ENCODE results near the gene CORO2A. TPM values are rescaled to one million over a fixed set of nuclear protein-coding genes. Genes with fewer than 3 reads are reported as not detected.

Gene CORO2A
- total and polyA plus RNA-seq, 2 donors (not counting 3 experiments of a cell fraction or from before 2014, with no cell fraction given) = 0.35 to 0.53 TPM

DNA sequence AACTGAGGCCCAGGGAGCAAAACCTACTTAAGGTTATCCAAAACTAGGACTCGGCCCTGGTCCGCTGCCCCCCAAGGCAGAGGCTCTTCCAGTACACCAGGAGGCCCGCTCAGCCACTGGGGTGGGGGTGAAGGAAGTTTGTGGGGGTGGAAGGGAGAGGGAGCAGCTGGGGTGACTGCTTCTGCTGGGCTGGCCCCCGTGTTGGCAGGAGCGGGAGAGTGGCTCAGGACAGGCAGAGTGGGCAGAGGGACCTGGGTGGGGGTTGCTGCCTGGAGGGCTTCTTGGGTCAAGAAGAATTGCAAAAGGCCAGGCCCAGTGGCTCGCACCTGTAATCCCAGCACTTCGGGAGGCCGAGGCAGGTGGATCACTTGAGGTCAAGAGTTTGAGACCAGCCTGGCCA lies 65.2 kb downstream of the CORO2A start:
- H4K20me1 ChIP-seq (replicated peaks; ENCODE audit: control insufficient read depth, extremely low read depth, insufficient read depth, low read length) = no peaks in the 10 kb centered on the region
- H3K4me3 ChIP-seq (replicated peaks in 1 of 3; ENCODE audit: insufficient read depth in 1 of 3, low read depth in 1 of 3, low read length in 3 of 3) = no peak overlapping the region
- no peak overlapping the region for H2AFZ ChIP-seq (ENCODE audit: low read depth, low read length)
- TF ChIP-seq, protein P1, sequence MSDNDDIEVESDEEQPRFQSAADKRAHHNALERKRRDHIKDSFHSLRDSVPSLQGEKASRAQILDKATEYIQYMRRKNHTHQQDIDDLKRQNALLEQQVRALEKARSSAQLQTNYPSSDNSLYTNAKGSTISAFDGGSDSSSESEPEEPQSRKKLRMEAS (IDR thresholded peaks at IDR 0.05; ENCODE audit: insufficient read depth, insufficient read length) = no peak
- TF ChIP-seq, protein P2, sequence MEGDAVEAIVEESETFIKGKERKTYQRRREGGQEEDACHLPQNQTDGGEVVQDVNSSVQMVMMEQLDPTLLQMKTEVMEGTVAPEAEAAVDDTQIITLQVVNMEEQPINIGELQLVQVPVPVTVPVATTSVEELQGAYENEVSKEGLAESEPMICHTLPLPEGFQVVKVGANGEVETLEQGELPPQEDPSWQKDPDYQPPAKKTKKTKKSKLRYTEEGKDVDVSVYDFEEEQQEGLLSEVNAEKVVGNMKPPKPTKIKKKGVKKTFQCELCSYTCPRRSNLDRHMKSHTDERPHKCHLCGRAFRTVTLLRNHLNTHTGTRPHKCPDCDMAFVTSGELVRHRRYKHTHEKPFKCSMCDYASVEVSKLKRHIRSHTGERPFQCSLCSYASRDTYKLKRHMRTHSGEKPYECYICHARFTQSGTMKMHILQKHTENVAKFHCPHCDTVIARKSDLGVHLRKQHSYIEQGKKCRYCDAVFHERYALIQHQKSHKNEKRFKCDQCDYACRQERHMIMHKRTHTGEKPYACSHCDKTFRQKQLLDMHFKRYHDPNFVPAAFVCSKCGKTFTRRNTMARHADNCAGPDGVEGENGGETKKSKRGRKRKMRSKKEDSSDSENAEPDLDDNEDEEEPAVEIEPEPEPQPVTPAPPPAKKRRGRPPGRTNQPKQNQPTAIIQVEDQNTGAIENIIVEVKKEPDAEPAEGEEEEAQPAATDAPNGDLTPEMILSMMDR (IDR thresholded peaks at IDR 0.05; ENCODE audit: extremely low read depth in 1 of 2, insufficient read depth in 1 of 2, low read depth in 1 of 2, low read length in 2 of 2) = no peak
- TF ChIP-seq EZH2 (IDR thresholded peaks at IDR 0.05; ENCODE audit: borderline replicate concordance, low read depth, low read length, severe bottlenecking) = no peak
- no peaks in the 10 kb centered on the region for H3K27me3 ChIP-seq (ENCODE audit: control insufficient read depth in 2 of 2, insufficient read depth in 2 of 2, low read length in 2 of 2)
- dilution Hi-C loops (cut with MboI; ENCODE audit: extremely low pct_ligation_motif_present, low sequenced_read_pairs) = no loop called here
- intact Hi-C loops (cut with micrococcal nuclease) = no loop called here
- no peaks in the 10 kb centered on the region for H3K36me3 ChIP-seq (ENCODE audit: control insufficient read depth in 2 of 2, extremely low read depth in 1 of 2, insufficient read depth in 2 of 2, low read length in 2 of 2)
- DNase-seq (ENCODE audit: low read depth, low spot score) = no peak
- H3K9ac ChIP-seq (replicated peaks; ENCODE audit: extremely low read depth, insufficient read depth, low read length) = no peak overlapping the region
- CTCF ChIA-PET = interaction anchor here (0.7 kb wide), 1 partner anchor 40 kb away, joined by 6 read pairs; no protein-coding TSS in a partner anchor
- no peaks in the 10 kb centered on the region for H3K79me2 ChIP-seq (ENCODE audit: control insufficient read depth, insufficient read depth, low read length)
- BruUV-seq (replicated peaks) = no TSS peak
- H3K4me2 ChIP-seq (ENCODE audit: insufficient read depth, low read length) = no peak overlapping the region
- H3K9me1 ChIP-seq (replicated peaks; ENCODE audit: control insufficient read depth, extremely low read depth, insufficient read depth, low read length) = no peaks in the 10 kb centered on the region
- H3K4me1 ChIP-seq (ENCODE audit: control insufficient read depth, extremely low read depth, insufficient read depth, low read length) = no peaks in the 10 kb centered on the region
- POLR2A ChIA-PET = no interaction called here
- FAIRE-seq = no peak
- no peaks in the 10 kb centered on the region for H3K9me3 ChIP-seq (replicated peaks; ENCODE audit: control insufficient read depth, insufficient read depth, low read length)
- no peak overlapping the region for H3K27ac ChIP-seq (ENCODE audit: insufficient read depth, low read depth, low read length)

DNA sequence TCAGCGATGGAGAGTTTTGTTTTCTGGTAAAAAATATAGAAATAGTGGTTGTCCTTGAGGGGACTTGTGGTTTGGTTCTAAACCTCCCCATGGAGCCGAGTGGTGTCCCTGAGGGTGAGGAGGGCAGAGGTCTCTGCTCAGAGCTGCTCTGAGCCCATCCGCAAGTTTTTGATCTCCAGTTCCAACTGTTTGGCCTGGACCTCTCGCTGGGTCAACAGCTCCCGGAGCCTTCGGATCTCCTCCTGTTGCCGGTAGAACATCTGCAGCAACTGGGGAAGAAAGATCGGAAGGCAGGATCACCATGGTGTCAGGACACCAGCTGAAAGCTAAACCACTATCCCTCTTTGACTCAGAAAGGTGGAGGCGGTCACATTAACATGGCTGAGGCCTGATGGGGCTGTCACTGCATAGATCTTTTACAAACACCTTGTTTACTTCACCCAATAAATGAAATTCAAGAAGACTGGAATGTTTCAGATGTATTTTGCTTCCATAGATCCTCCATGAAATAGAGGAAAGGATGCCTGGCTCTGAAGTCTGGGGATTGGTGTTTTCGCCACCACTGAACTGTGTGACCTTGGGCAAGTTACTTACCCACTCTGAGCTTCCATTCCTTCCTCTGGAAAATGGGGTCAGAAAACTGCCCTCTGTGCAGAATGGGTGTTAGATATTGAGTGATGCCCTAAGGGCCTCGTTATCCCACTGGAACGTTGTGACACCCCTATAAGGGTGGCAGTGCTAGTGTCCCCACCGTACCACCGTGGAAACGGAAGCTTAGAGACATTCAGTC lies 67.6 kb downstream of the CORO2A start:
- CTCF ChIA-PET = no interaction called here
- Histone ChIP-seq H3K9ac (replicated peaks; ENCODE audit: extremely low read depth, insufficient read depth, low read length) (no peak overlapping the region), H2AFZ (ENCODE audit: low read depth, low read length) (no peak overlapping the region), H3K9me3 (replicated peaks; ENCODE audit: control insufficient read depth, insufficient read depth, low read length) (no peaks in the 10 kb centered on the region), H4K20me1 (replicated peaks; ENCODE audit: control insufficient read depth, extremely low read depth, insufficient read depth, low read length) (no peaks in the 10 kb centered on the region), H3K4me1 (ENCODE audit: control insufficient read depth, extremely low read depth, insufficient read depth, low read length) (peaks cover 4% of the 10 kb centered on the region), H3K27me3 (ENCODE audit: control insufficient read depth in 2 of 2, insufficient read depth in 2 of 2, low read length in 2 of 2) (no peaks in the 10 kb centered on the region), H3K36me3 (ENCODE audit: control insufficient read depth in 2 of 2, extremely low read depth in 1 of 2, insufficient read depth in 2 of 2, low read length in 2 of 2) (no peaks in the 10 kb centered on the region), H3K9me1 (replicated peaks; ENCODE audit: control insufficient read depth, extremely low read depth, insufficient read depth, low read length) (no peaks in the 10 kb centered on the region), H3K4me3 (replicated peaks in 1 of 3; ENCODE audit: insufficient read depth in 1 of 3, low read depth in 1 of 3, low read length in 3 of 3) (no peak overlapping the region), H3K4me2 (ENCODE audit: insufficient read depth, low read length) (no peak overlapping the region), H3K79me2 (ENCODE audit: control insufficient read depth, insufficient read depth, low read length) (no peaks in the 10 kb centered on the region), H3K27ac (ENCODE audit: insufficient read depth, low read depth, low read length) (no peak overlapping the region)
- POLR2A ChIA-PET = no interaction called here
- intact Hi-C loops (cut with micrococcal nuclease) = no loop called here
- no TSS peak for BruUV-seq (replicated peaks)
- TF ChIP-seq, protein P2 (IDR thresholded peaks at IDR 0.05; ENCODE audit: extremely low read depth in 1 of 2, insufficient read depth in 1 of 2, low read depth in 1 of 2, low read length in 2 of 2) = no peak
- no peak for TF ChIP-seq JUN (IDR thresholded peaks at IDR 0.05; ENCODE audit: borderline replicate concordance, insufficient read depth, insufficient read length, low read depth)
- TF ChIP-seq EZH2 (IDR thresholded peaks at IDR 0.05; ENCODE audit: borderline replicate concordance, low read depth, low read length, severe bottlenecking) = no peak
- TF ChIP-seq MYC (IDR thresholded peaks at IDR 0.05; ENCODE audit: low read depth, low read length) = no peak
- no peak for TF ChIP-seq POLR2A (IDR thresholded peaks at IDR 0.05; ENCODE audit: low read depth, low read length)
- no peak for TF ChIP-seq FOS (IDR thresholded peaks at IDR 0.05; ENCODE audit: borderline replicate concordance, insufficient read depth, low read length)
- no peak for TF ChIP-seq POLR2AphosphoS5 (IDR thresholded peaks at IDR 0.05; ENCODE audit: insufficient read depth, low read depth, low read length)
- TF ChIP-seq GATA2 (IDR thresholded peaks at IDR 0.05; ENCODE audit: insufficient read depth, insufficient read length, low read depth, low read length) = no peak
- TF ChIP-seq, protein P1 (IDR thresholded peaks at IDR 0.05; ENCODE audit: insufficient read depth, insufficient read length) = no peak
- FAIRE-seq (no peak), DNase-seq (ENCODE audit: low read depth, low spot score) (no peak)
- dilution Hi-C loops (cut with MboI; ENCODE audit: extremely low pct_ligation_motif_present, low sequenced_read_pairs) = no loop called here
